GM21526 (cell line): ENCODE data around the gene LENG9.
"Not testable (repeated sequence)": the region's sequence is repeated elsewhere in the genome, so short reads cannot be mapped to it uniquely, and the experiment has no call there.

ENCODE experiments used
- ATAC-seq: cut with Tn5 transposase; IDR thresholded peaks from one replicate; pipeline ENCODE4 v1.9.1; 2021; ENCODE audit warnings: moderate library complexity; ENCODE audit not compliant: unreplicated experiment, low FRiP score

Gene LENG9

GRCh38 chr19:54480051-54480450 lies 16.5 kb upstream of the LENG9 start:
- no peak for ATAC-seq

GRCh38 chr19:54478677-54479266 lies 15.2 kb upstream of the LENG9 start:
- ATAC-seq = no peak

- ATAC-seq = no peak
Observed at GRCh38 chr19:54477650-54478049, 14.1 kb upstream of the LENG9 start.

- no peak for ATAC-seq
Observed at GRCh38 chr19:54475706-54476105, 12.1 kb upstream of the LENG9 start.

GRCh38 chr19:54473892-54474372 lies 10.4 kb upstream of the LENG9 start:
- no peak for ATAC-seq

- no peak for ATAC-seq
Observed at GRCh38 chr19:54473071-54473891, 9.7 kb upstream of the LENG9 start, which contains the start of gene CDC42EP5. Gene CDC42EP5 (minus strand): TSS chr19:54473296. CDS start chr19:54465547, 7,749 bp downstream.

- no peak for ATAC-seq
Observed at GRCh38 chr19:54470991-54471782, 7.6 kb upstream of the LENG9 start.

GRCh38 chr19:54470276-54470887 lies 6.8 kb upstream of the LENG9 start:
- no peak for ATAC-seq

GRCh38 chr19:54469496-54469934 lies 5.9 kb upstream of the LENG9 start:
- no peak for ATAC-seq

- ATAC-seq = not testable (repeated sequence)
Observed at GRCh38 chr19:54466110-54466480, 2.5 kb upstream of the LENG9 start.

GRCh38 chr19:54465426-54466109 lies 2.0 kb upstream of the LENG9 start:
- no peak for ATAC-seq

GRCh38 chr19:54464630-54465425 lies 1.2 kb upstream of the LENG9 start:
- ATAC-seq = peak; percentile 36

- ATAC-seq = peak; percentile 39
Observed at GRCh38 chr19:54464044-54464629, 559 bp upstream of the LENG9 start.

- peak; percentile 9 for ATAC-seq
Observed at GRCh38 chr19:54462655-54463530, 685 bp downstream of the LENG9 start.

- no peak for ATAC-seq
Observed at GRCh38 chr19:54462047-54462654, 1.4 kb downstream of the LENG9 start.

GRCh38 chr19:54461613-54462012 lies 2.0 kb downstream of the LENG9 start:
- no peak for ATAC-seq

GRCh38 chr19:54461210-54461609 lies 2.4 kb downstream of the LENG9 start:
- no peak for ATAC-seq
